ENCODE data around the gene NKAIN1.
"Not testable (repeated sequence)": the region's sequence is repeated elsewhere in the genome, so short reads cannot be mapped to it uniquely, and the experiment has no call there.

NKAIN1 gene

GRCh38 chr1:31191281-31191680, 48.4 kb downstream of the NKAIN1 start:
- no peak for DNase-seq

- DNase-seq = no peak
Measured at GRCh38 chr1:31189696-31190674, 49.7 kb downstream of the NKAIN1 start.

- no peak for DNase-seq
Measured at GRCh38 chr1:31183927-31184554, 55.6 kb downstream of the NKAIN1 start.

- no peak for DNase-seq
Measured at GRCh38 chr1:31183126-31183525, 56.6 kb downstream of the NKAIN1 start.

GRCh38 chr1:31182352-31182751, 57.3 kb downstream of the NKAIN1 start:
- DNase-seq = peak; percentile 18 to 35

GRCh38 chr1:31181515-31182343, 58.0 kb downstream of the NKAIN1 start:
- DNase-seq = peak in 1 of 2 experiments; percentile 9

- DNase-seq = no peak
Measured at GRCh38 chr1:31180338-31180737, 59.3 kb downstream of the NKAIN1 start.

GRCh38 chr1:31176291-31176690, 63.4 kb downstream of the NKAIN1 start:
- DNase-seq = not testable (repeated sequence)

GRCh38 chr1:31170486-31170735, 69.3 kb downstream of the NKAIN1 start:
- DNase-seq = no peak

- no peak for DNase-seq
Measured at GRCh38 chr1:31166462-31166861, 73.2 kb downstream of the NKAIN1 start.

GRCh38 chr1:31164291-31164690, 75.4 kb downstream of the NKAIN1 start:
- DNase-seq = no peak

GRCh38 chr1:31163866-31164265, 75.8 kb downstream of the NKAIN1 start:
- DNase-seq = no peak

- no peak for DNase-seq
Measured at GRCh38 chr1:31161571-31161970, 78.1 kb downstream of the NKAIN1 start.

GRCh38 chr1:31159869-31160611, 79.6 kb downstream of the NKAIN1 start:
- DNase-seq = no peak

- no peak for DNase-seq
Measured at GRCh38 chr1:31159323-31159722, 80.4 kb downstream of the NKAIN1 start.

GRCh38 chr1:31155216-31155806, 84.4 kb downstream of the NKAIN1 start:
- peak; percentile 36 to 44 for DNase-seq

GRCh38 chr1:31154632-31155215, 85.0 kb downstream of the NKAIN1 start:
- peak; percentile 56 to 62 for DNase-seq

- DNase-seq = no peak
Measured at GRCh38 chr1:31154000-31154631, 85.6 kb downstream of the NKAIN1 start.

GRCh38 chr1:31153423-31153822, 86.3 kb downstream of the NKAIN1 start:
- no peak for DNase-seq

GRCh38 chr1:31152181-31152795, 87.4 kb downstream of the NKAIN1 start:
- DNase-seq = no peak

- no peak for DNase-seq
Measured at GRCh38 chr1:31151402-31151801, 88.3 kb downstream of the NKAIN1 start.

Measured in activated CD4-positive, alpha-beta T cell treated with anti-CD3 and anti-CD28 coated beads, Interleukin-2, amount 50 U/mL, for 4 hours (primary cell).